Testis (tissue), 3 donors: Measurements from ENCODE around the gene IFITM2. TPM values are rescaled to one million over a fixed set of nuclear protein-coding genes. Genes with fewer than 3 reads are reported as not detected.

Experiments
- DNase-seq: peaks from one replicate; pipeline ENCODE4 v3.0.0-alpha.2; 2019
- H3K27ac ChIP-seq, 2 donors: fragments of 200-600 bp; sonication (generic); one replicate each; pipeline ENCODE4 v1.5.1; 2019
- H3K27me3 ChIP-seq: fragments of 200-600 bp; sonication (generic); one replicate; pipeline ENCODE4 v1.5.1; 2019
- H3K36me3 ChIP-seq: fragments of 200-600 bp; sonication (generic); one replicate; pipeline ENCODE4 v1.5.1; 2017; ENCODE audit warnings: low read depth; ENCODE audit errors: missing control alignments
- H3K4me1 ChIP-seq: fragments of 200-600 bp; sonication (generic); one replicate; pipeline ENCODE4 v1.5.1; 2019
- H3K4me3 ChIP-seq, 2 donors: fragments of 200-600 bp; sonication (generic); one replicate each; pipeline ENCODE4 v1.5.1; 2017 to 2019
- H3K9me3 ChIP-seq: fragments of 200-600 bp; sonication (generic); one replicate; pipeline ENCODE4 v1.5.1; 2017
- POLR2A ChIP-seq: fragments of 450-650 bp; IDR thresholded peaks from one replicate; pipeline ENCODE4 v1.6.1; 2017; ENCODE audit warnings: antibody characterized with exemption, mild to moderate bottlenecking, moderate library complexity
- WGBS, 2 donors: methylation state at CpG; one replicate each; pipeline ENCODE4 v1.1.5; 2018; 5-methylcytosine and 5-hydroxymethylcytosine counted together
- intact Hi-C: fragments of 100-400 bp; cut with DNase I; formaldehyde crosslinking; loops from one replicate; pipeline ENCODE4 v1.15.1; 2023; ENCODE audit warnings: low total_unique reads
- polyA plus RNA-seq: library from polyadenylated mRNA; stranded (reverse); fragments of 350-450 nt; fragmentation: Illumina TruSeq; extraction: RNeasy Lipid Tissue Mini Kit (QIAGEN cat#74804); gene quantifications from one replicate; pipeline ENCODE4 v1.2.3, GENCODE V29; 2014; ENCODE audit warnings: low read depth, low replicate concordance; ENCODE audit not compliant: insufficient read depth
- total RNA-seq, 2 donors: library from RNA; depleted of rRNA; stranded (reverse); fragments of >200 nt; gene quantifications; one replicate each; pipeline ENCODE4 v1.2.3, GENCODE V29; 2016
- TF ChIP-seq, protein P1 (sequence below), 3 experiments: fragments of 450-650 bp in 2 of 3; fragments of 200-600 bp in 1 of 3; sonication (generic) in 1 of 3; IDR thresholded peaks; one replicate each; pipeline ENCODE4 v1.5.1; 2016 to 2019; ENCODE audit warnings: antibody characterized with exemption in 3 of 3, mild to moderate bottlenecking in 2 of 3, moderate library complexity in 1 of 3

Gene IFITM2
- total and polyA plus RNA-seq, 3 donors from 2014 or later, result 119 to 283 (median 169) TPM

DNA sequence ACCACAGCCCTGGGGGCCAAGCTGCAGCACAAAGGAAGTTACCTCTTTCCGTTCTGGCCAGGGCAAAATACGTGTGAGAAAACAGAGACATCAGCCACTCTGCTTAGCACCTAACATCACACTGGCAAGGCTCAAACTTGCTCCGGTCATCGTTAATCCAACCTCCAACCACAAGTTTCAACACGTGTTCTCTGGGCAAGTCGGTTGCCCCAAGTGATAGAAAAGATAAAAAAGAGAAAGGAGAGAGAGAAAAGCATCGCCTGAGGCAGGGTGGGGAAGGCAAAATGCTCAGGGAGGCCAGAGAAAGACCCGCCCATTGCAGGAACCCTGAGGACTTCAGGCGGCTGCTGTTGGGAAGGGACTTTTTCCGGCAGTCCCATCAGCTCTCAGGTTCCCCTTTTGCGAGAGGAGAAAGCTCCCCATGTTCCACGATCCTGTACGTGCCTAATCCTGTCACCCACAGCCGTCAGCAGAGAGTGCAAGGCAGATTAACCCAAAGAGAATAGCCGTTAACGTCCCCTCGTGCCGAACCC is 43.2 kb downstream of the IFITM2 start:
- 84 to 85% methylated on average over 18 of the region's 18 CpGs for WGBS, 2 donors
- TF ChIP-seq, protein P1, sequence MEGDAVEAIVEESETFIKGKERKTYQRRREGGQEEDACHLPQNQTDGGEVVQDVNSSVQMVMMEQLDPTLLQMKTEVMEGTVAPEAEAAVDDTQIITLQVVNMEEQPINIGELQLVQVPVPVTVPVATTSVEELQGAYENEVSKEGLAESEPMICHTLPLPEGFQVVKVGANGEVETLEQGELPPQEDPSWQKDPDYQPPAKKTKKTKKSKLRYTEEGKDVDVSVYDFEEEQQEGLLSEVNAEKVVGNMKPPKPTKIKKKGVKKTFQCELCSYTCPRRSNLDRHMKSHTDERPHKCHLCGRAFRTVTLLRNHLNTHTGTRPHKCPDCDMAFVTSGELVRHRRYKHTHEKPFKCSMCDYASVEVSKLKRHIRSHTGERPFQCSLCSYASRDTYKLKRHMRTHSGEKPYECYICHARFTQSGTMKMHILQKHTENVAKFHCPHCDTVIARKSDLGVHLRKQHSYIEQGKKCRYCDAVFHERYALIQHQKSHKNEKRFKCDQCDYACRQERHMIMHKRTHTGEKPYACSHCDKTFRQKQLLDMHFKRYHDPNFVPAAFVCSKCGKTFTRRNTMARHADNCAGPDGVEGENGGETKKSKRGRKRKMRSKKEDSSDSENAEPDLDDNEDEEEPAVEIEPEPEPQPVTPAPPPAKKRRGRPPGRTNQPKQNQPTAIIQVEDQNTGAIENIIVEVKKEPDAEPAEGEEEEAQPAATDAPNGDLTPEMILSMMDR (IDR thresholded peaks at IDR 0.05), result no peak
- TF ChIP-seq POLR2A, result no peak
- no peaks in the 10 kb centered on the region for H3K27me3 ChIP-seq
- H3K36me3 ChIP-seq, result no peaks in the 10 kb centered on the region
- intact Hi-C loops, result loop anchor here (10.0 kb wide), 1 partner anchor 56 kb away; the partner anchor contains the start of gene IFITM5
- no peak for DNase-seq
- H3K4me1 ChIP-seq, result peaks cover 28% of the 10 kb centered on the region
- no peaks in the 10 kb centered on the region for H3K9me3 ChIP-seq
- peak overlapping the region in 1 of 2 donors; percentile 12 for H3K27ac ChIP-seq
- H3K4me3 ChIP-seq, result no peak overlapping the region

GRCh38 chr11:351411-351810 is 43.8 kb downstream of the IFITM2 start:
- 94 to 98% methylated on average over 14 of the region's 14 CpGs for WGBS, 2 donors
- intact Hi-C loops, result loop anchor here (10.0 kb wide), 1 partner anchor 57 kb away; the partner anchor contains the start of gene IFITM5

GRCh38 chr11:352456-353031 is 44.9 kb downstream of the IFITM2 start:
- Histone ChIP-seq H3K27ac (peak overlapping the region; percentile 80 to 99), H3K27me3 (no peaks in the 10 kb centered on the region), H3K4me3 (no peak overlapping the region), H3K36me3 (no peaks in the 10 kb centered on the region), H3K9me3 (no peaks in the 10 kb centered on the region), H3K4me1 (peaks cover 28% of the 10 kb centered on the region)
- intact Hi-C loops, result loop anchor here (10.0 kb wide), 1 partner anchor 58 kb away; the partner anchor contains the start of gene IFITM5
- no peak for TF ChIP-seq POLR2A
- TF ChIP-seq, protein P1 (IDR thresholded peaks at IDR 0.05), result no peak
- 86 to 91% methylated on average over 12 of the region's 12 CpGs for WGBS, 2 donors
- DNase-seq, result no peak

More at GRCh38 chr11:351411-351810, 43.8 kb downstream of the IFITM2 start:
- Histone ChIP-seq H3K27ac (peak overlapping the region in 1 of 2 donors; percentile 12), H3K4me3 (no peak overlapping the region), H3K36me3 (no peaks in the 10 kb centered on the region), H3K9me3 (no peaks in the 10 kb centered on the region), H3K4me1 (peaks cover 28% of the 10 kb centered on the region), H3K27me3 (no peaks in the 10 kb centered on the region)
- no peak for DNase-seq
- no peak for TF ChIP-seq POLR2A
- TF ChIP-seq, protein P1 (IDR thresholded peaks at IDR 0.05), result no peak

DNA sequence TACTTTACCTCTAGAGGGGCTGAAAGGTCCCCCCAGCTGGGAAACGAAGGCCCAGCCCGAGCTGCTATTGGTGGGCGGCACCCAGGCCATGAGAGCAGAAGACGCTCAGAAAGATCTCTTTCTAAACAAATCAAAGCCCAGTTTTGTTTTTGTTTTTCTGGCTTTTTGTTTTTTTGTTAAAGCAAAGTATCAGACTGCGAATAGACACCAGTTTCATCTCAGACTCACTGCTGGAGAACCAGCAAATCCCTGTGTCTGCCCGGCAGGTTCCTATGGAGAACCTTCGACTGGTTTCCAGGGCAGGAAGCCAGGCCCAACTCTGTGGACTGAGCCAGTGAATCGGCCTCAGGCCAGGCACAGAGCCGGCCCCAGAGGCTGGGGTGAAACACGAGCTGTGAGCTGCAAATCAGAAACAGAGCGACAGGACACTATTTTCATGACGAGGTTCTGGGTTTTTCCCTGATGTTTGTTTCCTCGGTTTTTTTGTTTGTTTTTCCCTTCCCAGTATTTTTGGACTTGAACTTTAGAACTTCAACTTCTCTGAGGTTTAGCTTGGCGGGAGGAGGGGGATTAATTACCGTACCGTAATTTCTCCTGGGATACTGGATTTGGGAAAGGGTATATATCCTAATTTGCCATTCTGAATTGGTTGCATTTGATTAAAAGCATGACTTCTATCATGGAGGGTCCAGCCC is 45.7 kb downstream of the IFITM2 start:
- TF ChIP-seq, protein P1 (IDR thresholded peaks at IDR 0.05), result peak in 1 of 3 experiments; percentile 6
- no peak for TF ChIP-seq POLR2A
- Histone ChIP-seq H3K27me3 (no peaks in the 10 kb centered on the region), H3K4me3 (no peak overlapping the region), H3K36me3 (no peaks in the 10 kb centered on the region), H3K4me1 (peaks cover 28% of the 10 kb centered on the region), H3K9me3 (no peaks in the 10 kb centered on the region), H3K27ac (peak overlapping the region; percentile 80 to 99)
- WGBS, 2 donors, result 20 to 23% methylated on average over 16 of the region's 16 CpGs
- intact Hi-C loops, result loop anchor here (10.0 kb wide), 1 partner anchor 59 kb away; the partner anchor contains the start of gene IFITM5
- peak; percentile 88 for DNase-seq
